DOHH2 (cell line): ENCODE measurements around the gene XPOT.
"Not testable (repeated sequence)": the region's sequence is repeated elsewhere in the genome, so short reads cannot be mapped to it uniquely, and the experiment has no call there.

Experiments
- H3F3A ChIP-seq: fragments of 200-600 bp; sonication (generic), shearing (Covaris generic); 2 replicates; pipeline ENCODE4 v1.6.0; 2016; ENCODE audit warnings: antibody characterized with exemption, mild to moderate bottlenecking; ENCODE audit not compliant: control insufficient read depth, insufficient read depth
- H3K27ac ChIP-seq: fragments of 200-600 bp; sonication (generic); 2 replicates; pipeline ENCODE4 v1.5.1; 2014; ENCODE audit warnings: low read depth, mild to moderate bottlenecking, low read length, moderate library complexity
- H3K27me3 ChIP-seq: fragments of 200-600 bp; sonication (generic); 2 replicates; pipeline ENCODE4 v1.6.1; 2014; ENCODE audit warnings: mild to moderate bottlenecking, low read length, mixed read lengths; ENCODE audit not compliant: control insufficient read depth
- H3K36me3 ChIP-seq: fragments of 200-600 bp; sonication (generic); 2 replicates; pipeline ENCODE4 v1.6.1; 2014; ENCODE audit warnings: mild to moderate bottlenecking, low read length, moderate library complexity, mixed read lengths; ENCODE audit not compliant: control insufficient read depth
- H3K4me1 ChIP-seq: fragments of 200-600 bp; sonication (generic); 2 replicates; pipeline ENCODE4 v1.6.1; 2014; ENCODE audit warnings: mild to moderate bottlenecking, low read length, mixed read lengths; ENCODE audit not compliant: control insufficient read depth
- H3K4me2 ChIP-seq: fragments of 200-600 bp; sonication (generic); 2 replicates; pipeline ENCODE4 v1.6.0; 2014; ENCODE audit warnings: mild to moderate bottlenecking, low read length, moderate library complexity
- H3K4me3 ChIP-seq: fragments of 200-600 bp; sonication (generic); 2 replicates; pipeline ENCODE4 v1.5.1; 2014; ENCODE audit warnings: mild to moderate bottlenecking, low read length, mixed read lengths
- H3K79me2 ChIP-seq: fragments of 200-600 bp; sonication (generic); 2 replicates; pipeline ENCODE4 v1.6.1; 2014; ENCODE audit warnings: mild to moderate bottlenecking, low read length, mixed read lengths; ENCODE audit not compliant: control insufficient read depth
- H3K9me2 ChIP-seq: fragments of 200-600 bp; sonication (generic); replicated peaks from 2 replicates; pipeline ENCODE4 v1.6.1; 2014; ENCODE audit warnings: mild to moderate bottlenecking, low read length, mixed read lengths; ENCODE audit not compliant: control insufficient read depth
- H3K9me3 ChIP-seq: fragments of 200-600 bp; sonication (generic); 2 replicates; pipeline ENCODE4 v1.6.1; 2014; ENCODE audit warnings: antibody characterized with exemption, low read length, mixed read lengths; ENCODE audit not compliant: control insufficient read depth, insufficient read depth
- H4K20me1 ChIP-seq: fragments of 200-600 bp; sonication (generic); 2 replicates; pipeline ENCODE4 v1.6.0; 2014; ENCODE audit warnings: low read depth, mild to moderate bottlenecking, antibody characterized with exemption, low read length, moderate library complexity; ENCODE audit not compliant: control insufficient read depth, insufficient read depth
- EZH2phosphoT487 ChIP-seq: fragments of 200-600 bp; sonication (generic); IDR thresholded peaks from 2 replicates; pipeline ENCODE4 v1.6.1; 2017; ENCODE audit warnings: borderline replicate concordance, mild to moderate bottlenecking, antibody characterized with exemption, low read length, moderate library complexity, mixed read lengths
- TF ChIP-seq, protein P1 (sequence below): fragments of 200-600 bp; sonication (generic); IDR thresholded peaks from one replicate; pipeline ENCODE4 v1.5.1; 2014; ENCODE audit warnings: antibody characterized with exemption, mild to moderate bottlenecking, low read depth, low read length; ENCODE audit not compliant: poor library complexity, severe bottlenecking

The XPOT gene

DNA sequence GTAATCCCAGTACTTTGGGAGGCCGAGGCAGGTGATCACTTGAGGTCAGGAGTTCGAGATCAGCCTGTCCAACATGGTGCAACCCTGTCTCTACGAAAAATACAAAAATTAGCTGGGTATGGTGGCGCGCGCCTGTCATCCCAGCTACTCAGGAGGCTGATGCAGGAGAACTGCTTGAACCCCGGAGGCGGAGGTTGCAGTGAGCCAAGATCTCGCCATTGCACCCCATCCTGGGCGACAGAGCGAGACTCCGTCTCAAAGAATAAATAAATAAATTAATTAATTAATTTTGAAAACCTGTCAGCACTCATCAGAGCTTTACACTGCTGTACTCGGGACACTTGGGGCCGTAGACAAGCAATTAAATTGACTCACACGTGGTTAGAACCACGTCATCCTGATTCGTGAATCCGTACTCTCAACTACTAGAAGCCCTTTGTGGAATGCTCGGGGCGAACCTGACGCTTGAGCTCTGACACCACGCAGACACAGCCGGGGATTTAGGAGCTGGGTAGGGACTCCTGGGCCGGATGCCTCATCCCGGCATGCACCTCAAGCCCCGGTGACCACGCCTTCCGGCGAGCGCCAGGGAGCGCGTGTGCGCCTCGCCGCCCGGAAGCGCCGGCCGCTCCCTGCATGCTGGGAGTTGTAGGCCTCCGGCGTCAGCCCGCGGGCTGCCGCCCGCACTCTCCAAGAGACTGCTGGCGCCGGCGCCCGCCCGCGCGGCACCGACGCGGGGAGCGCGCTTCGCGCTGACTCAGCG lies at the start of gene XPOT:
TSS of gene XPOT (plus strand) at position 686 of the 763 bp plus-strand sequence. CDS start 5,644 bp downstream, outside the sequence.
- Histone ChIP-seq H3K27me3 (no peaks in the 10 kb centered on the region), H3K9me3 (no peaks in the 10 kb centered on the region), H4K20me1 (no peaks in the 10 kb centered on the region), H3K9me2 (no peaks in the 10 kb centered on the region), H3K4me2 (peak within 1 kb of the TSS; percentile 73), H3K27ac (peak within 1 kb of the TSS; percentile 81), H3K4me1 (peaks cover 22% of the 10 kb centered on the region), H3F3A (no peaks in the 10 kb centered on the region), H3K4me3 (peak within 1 kb of the TSS; percentile 89), H3K36me3 (peaks cover 19% of the 10 kb centered on the region), H3K79me2 (peaks cover 45% of the 10 kb centered on the region)
- TF ChIP-seq EZH2phosphoT487, result no peak
- TF ChIP-seq, protein P1, sequence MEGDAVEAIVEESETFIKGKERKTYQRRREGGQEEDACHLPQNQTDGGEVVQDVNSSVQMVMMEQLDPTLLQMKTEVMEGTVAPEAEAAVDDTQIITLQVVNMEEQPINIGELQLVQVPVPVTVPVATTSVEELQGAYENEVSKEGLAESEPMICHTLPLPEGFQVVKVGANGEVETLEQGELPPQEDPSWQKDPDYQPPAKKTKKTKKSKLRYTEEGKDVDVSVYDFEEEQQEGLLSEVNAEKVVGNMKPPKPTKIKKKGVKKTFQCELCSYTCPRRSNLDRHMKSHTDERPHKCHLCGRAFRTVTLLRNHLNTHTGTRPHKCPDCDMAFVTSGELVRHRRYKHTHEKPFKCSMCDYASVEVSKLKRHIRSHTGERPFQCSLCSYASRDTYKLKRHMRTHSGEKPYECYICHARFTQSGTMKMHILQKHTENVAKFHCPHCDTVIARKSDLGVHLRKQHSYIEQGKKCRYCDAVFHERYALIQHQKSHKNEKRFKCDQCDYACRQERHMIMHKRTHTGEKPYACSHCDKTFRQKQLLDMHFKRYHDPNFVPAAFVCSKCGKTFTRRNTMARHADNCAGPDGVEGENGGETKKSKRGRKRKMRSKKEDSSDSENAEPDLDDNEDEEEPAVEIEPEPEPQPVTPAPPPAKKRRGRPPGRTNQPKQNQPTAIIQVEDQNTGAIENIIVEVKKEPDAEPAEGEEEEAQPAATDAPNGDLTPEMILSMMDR, result no peak

DNA sequence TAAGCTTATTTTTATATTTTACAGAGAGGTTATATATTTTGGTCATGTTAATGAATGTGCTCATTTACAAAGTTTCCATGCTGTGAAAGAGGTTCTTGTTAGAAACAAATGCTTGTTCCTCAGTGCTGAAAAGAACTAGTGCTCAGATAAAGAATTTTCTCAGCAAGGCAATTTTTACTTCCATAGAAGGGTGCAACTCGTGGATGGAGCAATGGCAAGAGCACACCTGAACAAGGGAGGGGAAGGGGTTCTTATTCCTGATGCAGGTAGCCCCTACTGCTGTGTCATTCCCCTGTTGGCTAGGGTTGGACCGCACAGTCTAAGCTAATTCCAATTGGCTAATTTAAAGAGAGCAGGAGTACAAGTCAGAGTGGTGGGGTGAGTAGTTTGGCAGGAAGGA lies 48.0 kb upstream of the XPOT start:
- H3K27ac ChIP-seq, H3K9me2 ChIP-seq: not testable (repeated sequence)

DNA sequence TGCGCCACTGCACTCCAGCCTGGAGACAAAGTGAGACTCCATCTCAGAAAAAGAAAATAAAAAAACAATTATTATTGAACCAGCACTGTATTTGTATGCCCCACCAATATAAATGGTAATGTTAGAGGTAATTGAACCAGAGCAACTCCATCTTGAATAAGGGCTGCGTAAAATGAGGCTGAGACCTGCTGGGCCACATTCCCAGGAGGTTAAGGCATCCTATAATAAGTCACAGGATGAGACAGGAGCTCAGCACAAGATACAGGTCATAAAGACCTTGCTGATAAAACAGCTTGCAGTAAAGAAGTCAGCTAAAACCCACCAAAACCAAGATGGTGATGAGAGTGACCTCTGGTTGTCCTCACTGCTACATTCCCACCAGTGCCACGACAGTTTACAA lies 43.0 kb upstream of the XPOT start:
- H3K27me3 ChIP-seq, H3F3A ChIP-seq, H3K79me2 ChIP-seq, H3K36me3 ChIP-seq, H3K4me3 ChIP-seq, H3K4me2 ChIP-seq, H3K9me2 ChIP-seq, H3K4me1 ChIP-seq, H4K20me1 ChIP-seq, H3K27ac ChIP-seq, H3K9me3 ChIP-seq: not testable (repeated sequence)

More for the DNA sequence above, 48.0 kb upstream of the XPOT start:
- H3K79me2 ChIP-seq, H3K4me2 ChIP-seq, H3K36me3 ChIP-seq, H3F3A ChIP-seq, H3K4me1 ChIP-seq, H3K27me3 ChIP-seq, H3K4me3 ChIP-seq, H3K9me3 ChIP-seq, H4K20me1 ChIP-seq: not testable (repeated sequence)

GRCh38 chr12:64362721-64363305 lies 41.4 kb upstream of the XPOT start:
- H3K4me3 ChIP-seq, result no peak overlapping the region
- H3K4me1 ChIP-seq, result no peaks in the 10 kb centered on the region
- no peaks in the 10 kb centered on the region for H3K9me3 ChIP-seq
- H3F3A ChIP-seq, result no peaks in the 10 kb centered on the region
- TF ChIP-seq, protein P1, result no peak
- TF ChIP-seq EZH2phosphoT487, result no peak
- H3K27ac ChIP-seq, result no peak overlapping the region
- no peaks in the 10 kb centered on the region for H3K27me3 ChIP-seq
- H3K4me2 ChIP-seq, result no peak overlapping the region
- no peaks in the 10 kb centered on the region for H3K36me3 ChIP-seq
- no peaks in the 10 kb centered on the region for H3K9me2 ChIP-seq
- no peaks in the 10 kb centered on the region for H4K20me1 ChIP-seq
- no peaks in the 10 kb centered on the region for H3K79me2 ChIP-seq
